ENCODE data around the gene CLDN9.

DNA sequence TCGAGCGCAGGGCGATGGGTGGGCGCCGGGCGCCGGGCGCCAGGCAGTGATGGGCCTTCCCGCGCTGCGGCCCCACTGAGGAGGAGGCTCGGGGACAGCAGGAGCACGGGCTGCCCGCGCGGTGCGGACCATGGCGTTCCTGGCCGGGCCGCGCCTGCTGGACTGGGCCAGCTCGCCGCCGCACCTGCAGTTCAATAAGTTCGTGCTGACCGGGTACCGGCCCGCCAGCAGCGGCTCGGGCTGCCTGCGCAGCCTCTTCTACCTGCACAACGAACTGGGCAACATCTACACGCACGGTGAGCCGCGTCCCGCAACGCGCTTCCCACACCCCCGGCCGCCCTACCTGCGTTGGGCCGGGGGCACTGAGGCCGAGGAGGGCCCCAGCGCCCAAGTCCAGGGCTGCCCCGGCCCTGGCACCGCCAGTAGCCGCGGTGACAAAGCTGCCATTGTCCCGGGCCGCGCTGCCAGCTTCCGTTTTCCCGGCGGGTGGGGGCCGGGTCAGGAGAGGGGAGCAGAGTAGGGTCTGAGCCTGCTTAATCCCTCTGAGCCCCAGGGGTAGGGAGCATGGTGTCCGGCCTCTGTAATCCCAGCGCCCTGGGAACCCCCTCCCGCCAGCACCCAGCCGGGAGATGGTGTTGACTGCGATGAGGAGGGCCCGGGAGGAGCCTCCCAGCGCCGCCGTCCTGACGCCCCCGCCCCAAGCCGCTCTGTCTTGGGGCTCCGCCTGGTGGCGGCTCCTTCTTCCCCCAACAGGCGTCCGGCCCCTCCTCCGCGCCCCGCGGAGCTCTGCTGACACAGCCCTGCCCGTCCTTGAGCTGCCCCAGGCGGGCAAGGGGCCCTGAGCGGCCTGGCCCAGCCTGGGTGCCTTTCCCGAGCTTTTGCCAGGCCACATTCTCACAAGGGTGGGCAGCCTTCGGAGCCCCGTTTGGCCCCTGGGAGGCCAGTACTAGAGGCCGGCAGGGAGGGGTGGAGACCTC lies 42.9 kb upstream of the CLDN9 start:
- TF ChIP-seq, protein P1, sequence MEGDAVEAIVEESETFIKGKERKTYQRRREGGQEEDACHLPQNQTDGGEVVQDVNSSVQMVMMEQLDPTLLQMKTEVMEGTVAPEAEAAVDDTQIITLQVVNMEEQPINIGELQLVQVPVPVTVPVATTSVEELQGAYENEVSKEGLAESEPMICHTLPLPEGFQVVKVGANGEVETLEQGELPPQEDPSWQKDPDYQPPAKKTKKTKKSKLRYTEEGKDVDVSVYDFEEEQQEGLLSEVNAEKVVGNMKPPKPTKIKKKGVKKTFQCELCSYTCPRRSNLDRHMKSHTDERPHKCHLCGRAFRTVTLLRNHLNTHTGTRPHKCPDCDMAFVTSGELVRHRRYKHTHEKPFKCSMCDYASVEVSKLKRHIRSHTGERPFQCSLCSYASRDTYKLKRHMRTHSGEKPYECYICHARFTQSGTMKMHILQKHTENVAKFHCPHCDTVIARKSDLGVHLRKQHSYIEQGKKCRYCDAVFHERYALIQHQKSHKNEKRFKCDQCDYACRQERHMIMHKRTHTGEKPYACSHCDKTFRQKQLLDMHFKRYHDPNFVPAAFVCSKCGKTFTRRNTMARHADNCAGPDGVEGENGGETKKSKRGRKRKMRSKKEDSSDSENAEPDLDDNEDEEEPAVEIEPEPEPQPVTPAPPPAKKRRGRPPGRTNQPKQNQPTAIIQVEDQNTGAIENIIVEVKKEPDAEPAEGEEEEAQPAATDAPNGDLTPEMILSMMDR (IDR thresholded peaks at IDR 0.05 in 8 of 11, conservative IDR thresholded peaks at IDR 0.05 in 3 of 11) = peak in 8 of 11 experiments; percentile 18 to 67 (median 56)
- TF ChIP-seq POLR2AphosphoS5 (IDR thresholded peaks at IDR 0.05) = peak in 2 of 3 donors; percentile 39 to 68

Data from spleen (tissue), 7 donors.